HepG2 (cell line): ENCODE data around the gene BTN1A1. TPM values are rescaled to one million over a fixed set of nuclear protein-coding genes. Genes with fewer than 3 reads are reported as not detected.
A peak's percentile ranks its signal among the peaks of the same experiment; 100 is the strongest.

ENCODE experiments used
- BCL3 ChIP-seq: sonication (generic); formaldehyde crosslinking; IDR thresholded peaks from 2 replicates; pipeline ENCODE4 v1.5.1; 2020; ENCODE audit warnings: mild to moderate bottlenecking, missing genetic modification reagents, moderate library complexity
- CEBPG ChIP-seq: IDR thresholded peaks from 2 replicates; pipeline ENCODE4 v1.6.1; 2016
- DDIT3 ChIP-seq: sonication (generic); formaldehyde crosslinking; IDR thresholded peaks from 2 replicates; pipeline ENCODE4 v1.4.0; 2020; ENCODE audit warnings: mild to moderate bottlenecking, missing genetic modification reagents
- DNMT3B ChIP-seq: conservative IDR thresholded peaks from 2 replicates; pipeline ENCODE4 v1.6.1; 2016; ENCODE audit warnings: missing biosample characterization, control low read depth
- FOXO1 ChIP-seq: sonication (generic); formaldehyde crosslinking; IDR thresholded peaks from 2 replicates; pipeline ENCODE4 v1.4.0; 2020; ENCODE audit warnings: missing genetic modification reagents
- KLF15 ChIP-seq: sonication (generic); formaldehyde crosslinking; IDR thresholded peaks from 2 replicates; pipeline ENCODE4 v1.8.1; 2023; ENCODE audit warnings: borderline replicate concordance, mild to moderate bottlenecking, inconsistent platforms, missing genetic modification reagents, mixed read lengths
- NAIF1 ChIP-seq: sonication (generic); formaldehyde crosslinking; IDR thresholded peaks from 2 replicates; pipeline ENCODE4 v1.5.0; 2020; ENCODE audit warnings: mild to moderate bottlenecking, missing genetic modification reagents, borderline replicate concordance
- NCOA2 ChIP-seq: sonication (generic); formaldehyde crosslinking; IDR thresholded peaks from 2 replicates; pipeline ENCODE4 v1.8.0; 2022; ENCODE audit warnings: inconsistent platforms
- PAF1 ChIP-seq: IDR thresholded peaks from 2 replicates; pipeline ENCODE4 v1.6.1; 2016; ENCODE audit warnings: missing genetic modification reagents, missing compliant biosample characterization
- PITX1 ChIP-seq: sonication (generic); formaldehyde crosslinking; IDR thresholded peaks from 2 replicates; pipeline ENCODE4 v1.5.1; 2020; ENCODE audit warnings: mild to moderate bottlenecking, missing genetic modification reagents
- POLR2AphosphoS2 ChIP-seq: IDR thresholded peaks from 2 replicates; pipeline ENCODE4 v1.6.1; 2011; ENCODE audit warnings: low read depth, low read length, improper control_type of control experiment
- SMAD9 ChIP-seq: sonication (generic); formaldehyde crosslinking; IDR thresholded peaks from 2 replicates; pipeline ENCODE4 v1.5.1; 2020; ENCODE audit warnings: mild to moderate bottlenecking, missing genetic modification reagents
- SOX6 ChIP-seq, 2 experiments: fragments of 450-650 bp in 1 of 2; sonication (generic) in 1 of 2; formaldehyde crosslinking in 1 of 2; IDR thresholded peaks; 2 replicates each; pipeline versions ENCODE4 v1.4.0 to v1.6.1; 2017 to 2020; ENCODE audit warnings: antibody characterized with exemption in 1 of 2, mild to moderate bottlenecking in 1 of 2, missing genetic modification reagents in 1 of 2
- XRCC5 ChIP-seq: fragments of 200-400 bp; formaldehyde crosslinking; optimal IDR thresholded peaks from 2 replicates; pipeline ENCODE3; 2017; ENCODE audit warnings: mild to moderate bottlenecking, low read length
- ZNF121 ChIP-seq: sonication (generic); formaldehyde crosslinking; IDR thresholded peaks from 2 replicates; pipeline ENCODE4 v1.5.0; 2020; ENCODE audit warnings: mild to moderate bottlenecking, missing genetic modification reagents
- ZNF24 ChIP-seq: fragments of 450-650 bp; IDR thresholded peaks from 2 replicates; pipeline ENCODE4 v1.6.1; 2017; ENCODE audit warnings: antibody characterized with exemption, mild to moderate bottlenecking
- ZNF292 ChIP-seq: sonication (generic); formaldehyde crosslinking; IDR thresholded peaks from 2 replicates; pipeline ENCODE4 v1.8.1; 2022; ENCODE audit warnings: mild to moderate bottlenecking, low read depth, missing genetic modification reagents, borderline replicate concordance
- ZNF34 ChIP-seq: sonication (generic); formaldehyde crosslinking; IDR thresholded peaks from 2 replicates; pipeline ENCODE4 v1.4.0; 2020; ENCODE audit warnings: mild to moderate bottlenecking, missing genetic modification reagents, borderline replicate concordance
- ZNF432 ChIP-seq: sonication (generic); formaldehyde crosslinking; IDR thresholded peaks from 2 replicates; pipeline ENCODE4 v1.5.0; 2020; ENCODE audit warnings: missing genetic modification reagents, mild to moderate bottlenecking, borderline replicate concordance
- ZNF564 ChIP-seq: sonication (generic); formaldehyde crosslinking; IDR thresholded peaks from 2 replicates; pipeline ENCODE4 v1.8.1; 2023; ENCODE audit warnings: mild to moderate bottlenecking, missing genetic modification reagents
- ZNF598 ChIP-seq: sonication (generic); formaldehyde crosslinking; IDR thresholded peaks from 2 replicates; pipeline ENCODE4 v1.5.1; 2020; ENCODE audit warnings: mild to moderate bottlenecking, missing genetic modification reagents, borderline replicate concordance
- ZNF691 ChIP-seq: sonication (generic); formaldehyde crosslinking; IDR thresholded peaks from 2 replicates; pipeline ENCODE4 v1.4.0; 2020; ENCODE audit warnings: missing genetic modification reagents, low read depth, mild to moderate bottlenecking, borderline replicate concordance
- ZNF703 ChIP-seq: sonication (generic); formaldehyde crosslinking; IDR thresholded peaks from 2 replicates; pipeline ENCODE4 v1.5.1; 2020; ENCODE audit warnings: missing genetic modification reagents, mild to moderate bottlenecking, moderate library complexity, borderline replicate concordance
- ZNF776 ChIP-seq: sonication (generic); formaldehyde crosslinking; IDR thresholded peaks from 2 replicates; pipeline ENCODE4 v1.4.0; 2020; ENCODE audit warnings: mild to moderate bottlenecking, missing genetic modification reagents
- ZNF891 ChIP-seq: sonication (generic); formaldehyde crosslinking; IDR thresholded peaks from 2 replicates; pipeline ENCODE4 v1.5.0; 2020; ENCODE audit warnings: mild to moderate bottlenecking, missing genetic modification reagents
- ZXDC ChIP-seq: sonication (generic); formaldehyde crosslinking; IDR thresholded peaks from 2 replicates; pipeline ENCODE4 v1.5.0; 2020; ENCODE audit warnings: mild to moderate bottlenecking, missing genetic modification reagents
- polyA plus RNA-seq, 8 experiments: library from polyadenylated mRNA; depleted of rRNA in 3 of 8; stranded (reverse) in 7 of 8; unstranded in 1 of 8; fragments of >200 nt; fragmentation: Illumina TruSeq in 4 of 8; extraction: Trizol in 4 of 8; gene quantifications; 2 replicates each; pipeline versions ENCODE4 v1.2.1 to v1.2.3, GENCODE V29; 2011 to 2016; ENCODE audit warnings: low read depth in 4 of 8, missing spikeins in 1 of 8, mixed read lengths in 1 of 8; ENCODE audit not compliant: insufficient read depth in 1 of 8
- total RNA-seq, 5 experiments: library from RNA; depleted of rRNA; stranded (reverse); fragments of >200 nt; fragmentation: Illumina TruSeq; extraction: Trizol; gene quantifications; 2 replicates each; pipeline ENCODE4 v1.2.3, GENCODE V29; 2016; ENCODE audit warnings: low read depth in 1 of 5

The BTN1A1 gene
- total and polyA plus RNA-seq, 2 of the 13 experiments (the other 11 are each of a cell fraction or from before 2014, with no cell fraction given): 0.04 TPM; not detected in 1

GRCh38 chr6:26532699-26533531 lies 32.8 kb downstream of the BTN1A1 start (continued):
- TF ChIP-seq NAIF1 (CRISPR knock-in tag) (0 out of 2 replicates have a peak, but pooled peaks have one; percentile 78), SOX6 (IDR thresholded peaks at IDR 0.05) (no peak), SOX6 (CRISPR knock-in tag; IDR thresholded peaks at IDR 0.05) (peak; percentile 83), POLR2AphosphoS2 (no peak), FOXO1 (CRISPR knock-in tag) (peak; percentile 95), ZNF691 (peak; percentile 65; the same call in 1 of the 2 replicates), PAF1 (no peak), ZNF121 (CRISPR knock-in tag) (no peak), ZNF34 (CRISPR knock-in tag) (no peak), ZNF891 (no peak), PITX1 (CRISPR knock-in tag) (peak; percentile 83), ZNF598 (CRISPR knock-in tag) (peak; percentile 84; the same call in 1 of the 2 replicates), ZNF564 (CRISPR knock-in tag) (peak; percentile 51; the same call in 1 of the 2 replicates), NCOA2 (CRISPR knock-in tag) (peak; percentile 66), SMAD9 (CRISPR knock-in tag) (peak; percentile 76; the same call in 1 of the 2 replicates), XRCC5 (peak; percentile 84), ZNF776 (CRISPR knock-in tag) (no peak), ZNF292 (CRISPR knock-in tag) (0 out of 2 replicates have a peak, but pooled peaks have one; percentile 30), ZXDC (no peak), CEBPG (peak; percentile 50), DDIT3 (CRISPR knock-in tag) (no peak), ZNF24 (peak; percentile 100), KLF15 (CRISPR knock-in tag) (no peak), DNMT3B (CRISPR knock-in tag) (peak; percentile 98), ZNF432 (no peak), BCL3 (0 out of 2 replicates have a peak, but pooled peaks have one; percentile 67), ZNF703 (CRISPR knock-in tag) (no peak)
